Measurements from ENCODE around the gene VPS8.

Gene VPS8

GRCh38 chr3:185067173-185067572 lies 255.2 kb downstream of the VPS8 start:
- DNase-seq, result no peak

GRCh38 chr3:185069037-185070030 lies 257.4 kb downstream of the VPS8 start:
- DNase-seq, result no peak

- DNase-seq, result no peak
These were observed 258.7 kb downstream of the VPS8 start for GRCh38 chr3:185070491-185071286.

- no peak for DNase-seq
These were observed 259.4 kb downstream of the VPS8 start for GRCh38 chr3:185071287-185071800.

- DNase-seq, result no peak
These were observed 263.6 kb downstream of the VPS8 start for GRCh38 chr3:185075547-185075946.

GRCh38 chr3:185076219-185076618 lies 264.3 kb downstream of the VPS8 start:
- no peak for DNase-seq

- no peak for DNase-seq
These were observed 267.7 kb downstream of the VPS8 start for GRCh38 chr3:185079625-185080024.

- no peak for DNase-seq
These were observed 269.6 kb downstream of the VPS8 start for GRCh38 chr3:185081521-185081920.

- DNase-seq, result no peak
These were observed 270.2 kb downstream of the VPS8 start for GRCh38 chr3:185082149-185082548.

- no peak for DNase-seq
These were observed 270.9 kb downstream of the VPS8 start for GRCh38 chr3:185082829-185083228.

GRCh38 chr3:185084402-185084801 lies 272.4 kb downstream of the VPS8 start:
- no peak for DNase-seq

GRCh38 chr3:185084901-185085300 lies 272.9 kb downstream of the VPS8 start:
- DNase-seq, result no peak

GRCh38 chr3:185087419-185087818 lies 275.5 kb downstream of the VPS8 start:
- no peak for DNase-seq

- no peak for DNase-seq
These were observed 277.4 kb downstream of the VPS8 start for GRCh38 chr3:185089343-185089742.

- DNase-seq, result no peak
These were observed 277.8 kb downstream of the VPS8 start for GRCh38 chr3:185089751-185090150.

- no peak for DNase-seq
These were observed 278.8 kb downstream of the VPS8 start for GRCh38 chr3:185090811-185091210.

- DNase-seq, result no peak
These were observed 281.1 kb downstream of the VPS8 start for GRCh38 chr3:185093116-185093515.

- no peak for DNase-seq
These were observed 282.7 kb downstream of the VPS8 start for GRCh38 chr3:185094697-185095096.

Data from CD4-positive, alpha-beta T cell treated with Interleukin-10 for 1 hour (primary cell).